ES-I3 (cell line): ENCODE results near the gene LAMP2.
"Not testable (repeated sequence)": the region's sequence is repeated elsewhere in the genome, so short reads cannot be mapped to it uniquely, and the experiment has no call there.

ENCODE experiments used
- H3K36me3 ChIP-seq: 2 replicates; pipeline ENCODE4 v1.6.1; 2013; ENCODE audit warnings: mild to moderate bottlenecking, low read length, control low read depth, moderate library complexity; ENCODE audit not compliant: insufficient read depth
- H3K4me1 ChIP-seq: 2 replicates; pipeline ENCODE4 v1.6.1; 2013; ENCODE audit warnings: mild to moderate bottlenecking, control low read depth, low read length; ENCODE audit not compliant: insufficient read depth
- H3K9ac ChIP-seq: 2 replicates; pipeline ENCODE4 v1.6.1; 2013; ENCODE audit warnings: low read depth, mild to moderate bottlenecking, low read length, moderate library complexity
- H3K9me3 ChIP-seq: 2 replicates; pipeline ENCODE4 v1.6.1; 2013; ENCODE audit warnings: mild to moderate bottlenecking, low read length, moderate library complexity; ENCODE audit not compliant: control insufficient read depth, insufficient read depth

LAMP2 gene

GRCh38 chrX:120474085-120474484 is 5.0 kb upstream of the LAMP2 start:
- H3K4me1 ChIP-seq, result no peaks in the 10 kb centered on the region
- H3K9me3 ChIP-seq, result no peaks in the 10 kb centered on the region
- no peak overlapping the region for H3K9ac ChIP-seq
- H3K36me3 ChIP-seq, result no peaks in the 10 kb centered on the region

- H3K9me3 ChIP-seq, H3K9ac ChIP-seq, H3K36me3 ChIP-seq, H3K4me1 ChIP-seq: not testable (repeated sequence)
These were observed 561 bp upstream of the LAMP2 start for GRCh38 chrX:120469657-120470056.

GRCh38 chrX:120468479-120468824 is 644 bp downstream of the LAMP2 start:
- Histone ChIP-seq H3K9me3 (no peaks in the 10 kb centered on the region), H3K9ac (peak overlapping the region; percentile 62), H3K4me1 (0 out of 2 replicates have a peak, but pooled peaks cover 3% of the 10 kb centered on the region), H3K36me3 (no peaks in the 10 kb centered on the region; the same call in 1 of the 2 replicates)

- Histone ChIP-seq H3K36me3 (no peaks in the 10 kb centered on the region; the same call in 1 of the 2 replicates), H3K9me3 (no peaks in the 10 kb centered on the region), H3K4me1 (0 out of 2 replicates have a peak, but pooled peaks cover 3% of the 10 kb centered on the region), H3K9ac (peak overlapping the region; percentile 62)
These were observed 1.0 kb downstream of the LAMP2 start for GRCh38 chrX:120468071-120468470.

GRCh38 chrX:120464411-120464810 is 4.7 kb downstream of the LAMP2 start:
- Histone ChIP-seq H3K9me3 (no peaks in the 10 kb centered on the region), H3K4me1 (0 out of 2 replicates have a peak, but pooled peaks cover 3% of the 10 kb centered on the region), H3K36me3 (no peaks in the 10 kb centered on the region; the same call in 1 of the 2 replicates), H3K9ac (no peak overlapping the region)

- Histone ChIP-seq H3K9me3 (no peaks in the 10 kb centered on the region), H3K36me3 (no peaks in the 10 kb centered on the region; the same call in 1 of the 2 replicates), H3K4me1 (0 out of 2 replicates have a peak, but pooled peaks cover 3% of the 10 kb centered on the region), H3K9ac (no peak overlapping the region)
These were observed 5.9 kb downstream of the LAMP2 start for GRCh38 chrX:120463241-120463640.

- no peak overlapping the region for H3K9ac ChIP-seq
- 0 out of 2 replicates have a peak, but pooled peaks cover 6% of the 10 kb centered on the region for H3K4me1 ChIP-seq
- no peaks in the 10 kb centered on the region for H3K9me3 ChIP-seq
- no peaks in the 10 kb centered on the region; the same call in 1 of the 2 replicates for H3K36me3 ChIP-seq
These were observed 6.7 kb downstream of the LAMP2 start for GRCh38 chrX:120462370-120462769.

- Histone ChIP-seq H3K9ac (no peak overlapping the region), H3K4me1 (0 out of 2 replicates have a peak, but pooled peaks cover 3% of the 10 kb centered on the region), H3K36me3 (no peaks in the 10 kb centered on the region; the same call in 1 of the 2 replicates), H3K9me3 (no peaks in the 10 kb centered on the region)
These were observed 9.8 kb downstream of the LAMP2 start for GRCh38 chrX:120459309-120459708.

- Histone ChIP-seq H3K36me3 (no peaks in the 10 kb centered on the region; the same call in 1 of the 2 replicates), H3K4me1 (0 out of 2 replicates have a peak, but pooled peaks cover 3% of the 10 kb centered on the region), H3K9me3 (no peaks in the 10 kb centered on the region), H3K9ac (no peak overlapping the region)
These were observed 11.3 kb downstream of the LAMP2 start for GRCh38 chrX:120457766-120458180.

- Histone ChIP-seq H3K9ac (no peak overlapping the region), H3K4me1 (0 out of 2 replicates have a peak, but pooled peaks cover 3% of the 10 kb centered on the region), H3K9me3 (no peaks in the 10 kb centered on the region), H3K36me3 (no peaks in the 10 kb centered on the region; the same call in 1 of the 2 replicates)
These were observed 12.1 kb downstream of the LAMP2 start for GRCh38 chrX:120456973-120457372.

GRCh38 chrX:120453985-120454384 is 15.1 kb downstream of the LAMP2 start:
- no peaks in the 10 kb centered on the region for H3K9me3 ChIP-seq
- 0 out of 2 replicates have a peak, but pooled peaks cover 3% of the 10 kb centered on the region for H3K4me1 ChIP-seq
- H3K36me3 ChIP-seq, result no peaks in the 10 kb centered on the region; the same call in 1 of the 2 replicates
- no peak overlapping the region for H3K9ac ChIP-seq

GRCh38 chrX:120452131-120452530 is 17.0 kb downstream of the LAMP2 start:
- Histone ChIP-seq H3K9ac (no peak overlapping the region), H3K9me3 (no peaks in the 10 kb centered on the region), H3K36me3 (no peaks in the 10 kb centered on the region; the same call in 1 of the 2 replicates), H3K4me1 (no peaks in the 10 kb centered on the region)

- no peak overlapping the region for H3K9ac ChIP-seq
- no peaks in the 10 kb centered on the region for H3K4me1 ChIP-seq
- H3K9me3 ChIP-seq, result no peaks in the 10 kb centered on the region
- peaks cover 4% of the 10 kb centered on the region; the same call in 1 of the 2 replicates for H3K36me3 ChIP-seq
These were observed 18.9 kb downstream of the LAMP2 start for GRCh38 chrX:120450163-120450562.

GRCh38 chrX:120446498-120446897 is 22.6 kb downstream of the LAMP2 start:
- H3K9me3 ChIP-seq, result no peaks in the 10 kb centered on the region
- H3K9ac ChIP-seq, result no peak overlapping the region
- no peaks in the 10 kb centered on the region for H3K4me1 ChIP-seq
- H3K36me3 ChIP-seq, result 0 out of 2 replicates have a peak, but pooled peaks cover 4% of the 10 kb centered on the region

GRCh38 chrX:120439921-120440320 is 29.2 kb downstream of the LAMP2 start:
- Histone ChIP-seq H3K4me1 (no peaks in the 10 kb centered on the region), H3K36me3 (no peaks in the 10 kb centered on the region; the same call in 1 of the 2 replicates), H3K9me3 (no peaks in the 10 kb centered on the region), H3K9ac (no peak overlapping the region)
